HCT116 (cell line): ENCODE data around the gene OR6C1. TPM values are rescaled to one million over a fixed set of nuclear protein-coding genes. Genes with fewer than 3 reads are reported as not detected.
"Not testable (repeated sequence)": the region's sequence is repeated elsewhere in the genome, so short reads cannot be mapped to it uniquely, and the experiment has no call there.

Experiments
- ATAC-seq: fragments of 200-7000 bp; cut with Tn5 transposase; 2 replicates; pipeline ENCODE4 v1.9.1; 2020; ENCODE audit warnings: mild to moderate bottlenecking, moderate library complexity
- BruUV-seq: library from RNA; stranded (reverse); fragments of 400-500 nt; replicated peaks from 2 replicates; lab custom pipeline; 2021; lab: Mats Ljungman, UMichigan
- CTCF ChIA-PET: fragments of 300-600 bp; sonication (Branson Sonifier 250); formaldehyde crosslinking; loops from one replicate; lab custom pipeline; 2021; ENCODE audit warnings: antibody characterized with exemption; lab: Charles Lee
- POLR2A ChIA-PET: fragments of 300-600, 350-600 bp; sonication (Branson Sonifier 250); formaldehyde crosslinking; loops from one replicate; lab custom pipeline; 2021; ENCODE audit warnings: antibody characterized with exemption; lab: Charles Lee
- RAD21 ChIA-PET, 2 experiments: fragments of 300-600 bp; sonication (Branson Sonifier 250); formaldehyde crosslinking; loops; one replicate each; lab custom pipeline; 2023; ENCODE audit warnings: low total read pairs in 2 of 2; ENCODE audit not compliant: uncharacterized antibody in 2 of 2, unreplicated experiment in 2 of 2, low non-redundant PET in 1 of 2; lab: Charles Lee
- DNase-seq: peaks from one replicate; pipeline ENCODE4 v3.0.0-alpha.2; 2010; ENCODE audit warnings: low read depth, low spot score
- H2AFZ ChIP-seq: fragments of 200-600 bp; shearing (Covaris generic), sonication (generic); 2 replicates; pipeline ENCODE4 v1.6.1; 2017; ENCODE audit warnings: low read depth, mixed run types, mixed read lengths, antibody characterized with exemption, low read length; ENCODE audit not compliant: poor library complexity, severe bottlenecking
- H3K27ac ChIP-seq: 2 replicates; pipeline ENCODE4 v1.5.1; 2012; ENCODE audit warnings: low read depth, low read length
- H3K27me3 ChIP-seq: fragments of 200-600 bp; sonication (generic); 2 replicates; pipeline ENCODE4 v1.6.1; 2016; ENCODE audit warnings: mixed run types, low read length, mixed read lengths; ENCODE audit not compliant: insufficient read depth
- H3K36me3 ChIP-seq, 2 experiments: fragments of 200-500 bp in 1 of 2; fragments of 200-600 bp in 1 of 2; sonication (Bioruptor generic) in 1 of 2; sonication (generic) in 1 of 2; 2 replicates each; pipeline versions ENCODE4 v1.5.1 to v1.6.1; 2014 to 2016; ENCODE audit warnings: low read length in 2 of 2, inconsistent platforms in 1 of 2, mixed read lengths in 1 of 2, mixed run types in 1 of 2; ENCODE audit not compliant: insufficient read depth in 2 of 2, control insufficient read depth in 1 of 2
- H3K4me1 ChIP-seq, 2 experiments: fragments of 200-600 bp in 1 of 2; sonication (generic) in 1 of 2; 2 replicates each; pipeline versions ENCODE4 v1.5.1 to v1.6.1; 2012 to 2017; ENCODE audit warnings: low read length in 2 of 2, inconsistent platforms in 1 of 2, mild to moderate bottlenecking in 1 of 2, mixed read lengths in 1 of 2, mixed run types in 1 of 2, moderate library complexity in 1 of 2; ENCODE audit not compliant: insufficient read depth in 2 of 2, control insufficient read depth in 1 of 2
- H3K4me2 ChIP-seq: fragments of 200-600 bp; sonication (generic); 2 replicates; pipeline ENCODE4 v1.6.1; 2017; ENCODE audit warnings: mixed run types, low read length, mixed read lengths
- H3K4me3 ChIP-seq, 2 experiments: fragments of 200-600 bp in 1 of 2; sonication (generic) in 1 of 2; replicated peaks in 1 of 2; 2 replicates each; pipeline ENCODE4 v1.5.1; 2011 to 2016; ENCODE audit warnings: low read length in 2 of 2, control low read depth in 1 of 2, low read depth in 1 of 2, mild to moderate bottlenecking in 1 of 2, mixed read lengths in 1 of 2, mixed run types in 1 of 2
- H3K79me2 ChIP-seq: fragments of 200-600 bp; sonication (generic); 2 replicates; pipeline ENCODE4 v1.6.1; 2017; ENCODE audit warnings: mild to moderate bottlenecking, mixed run types, low read length, moderate library complexity, mixed read lengths; ENCODE audit not compliant: insufficient read depth
- H3K9ac ChIP-seq: fragments of 200-600 bp; sonication (generic); 2 replicates; pipeline ENCODE4 v1.6.1; 2016; ENCODE audit warnings: low read length, mixed read lengths
- H3K9me2 ChIP-seq: fragments of 200-600 bp; sonication (generic), shearing (Covaris generic); 2 replicates; pipeline ENCODE4 v1.6.1; 2017; ENCODE audit warnings: mixed run types, mild to moderate bottlenecking, moderate library complexity; ENCODE audit not compliant: insufficient read depth
- H3K9me3 ChIP-seq, 2 experiments: fragments of 200-500 bp in 1 of 2; fragments of 200-600 bp in 1 of 2; sonication (Bioruptor generic) in 1 of 2; sonication (generic) in 1 of 2; 2 replicates each; pipeline ENCODE4 v1.6.1; 2014 to 2017; ENCODE audit warnings: low read length in 2 of 2, mixed read lengths in 2 of 2, inconsistent platforms in 1 of 2, low read depth in 1 of 2, mild to moderate bottlenecking in 1 of 2, mixed run types in 1 of 2, moderate library complexity in 1 of 2; ENCODE audit not compliant: control insufficient read depth in 1 of 2, insufficient read depth in 1 of 2
- H4K20me1 ChIP-seq: fragments of 200-600 bp; sonication (generic), shearing (Covaris generic); 2 replicates; pipeline ENCODE4 v1.6.1; 2017; ENCODE audit warnings: mixed run types, mild to moderate bottlenecking, moderate library complexity; ENCODE audit not compliant: insufficient read depth
- CBX3 ChIP-seq: IDR thresholded peaks from 2 replicates; pipeline ENCODE4 v1.6.1; 2012; ENCODE audit warnings: low read depth
- CEBPB ChIP-seq: IDR thresholded peaks from 2 replicates; pipeline ENCODE4 v1.6.1; 2012; ENCODE audit warnings: low read depth
- ELF1 ChIP-seq: IDR thresholded peaks from 2 replicates; pipeline ENCODE4 v1.6.1; 2012; ENCODE audit warnings: low read depth, borderline replicate concordance
- EZH2 ChIP-seq: fragments of 200-600 bp; sonication (generic); IDR thresholded peaks from 2 replicates; pipeline ENCODE4 v1.6.1; 2017; ENCODE audit warnings: antibody characterized with exemption, mixed run types
- EZH2phosphoT487 ChIP-seq: fragments of 200-600 bp; IDR thresholded peaks from 2 replicates; pipeline ENCODE4 v1.6.1; 2018; ENCODE audit warnings: antibody characterized with exemption, borderline replicate concordance
- FOSL1 ChIP-seq: IDR thresholded peaks from 2 replicates; pipeline ENCODE4 v1.6.1; 2012; ENCODE audit warnings: low read depth
- JUND ChIP-seq: IDR thresholded peaks from 2 replicates; pipeline ENCODE4 v1.6.1; 2012
- MAX ChIP-seq: IDR thresholded peaks from 2 replicates; pipeline ENCODE4 v1.6.1; 2012
- POLR2A ChIP-seq: IDR thresholded peaks from 2 replicates; pipeline ENCODE4 v1.7.0; 2011; ENCODE audit warnings: borderline replicate concordance; ENCODE audit not compliant: insufficient read depth, insufficient read length; ENCODE audit errors: extremely low read depth
- POLR2AphosphoS5 ChIP-seq: IDR thresholded peaks from 2 replicates; pipeline ENCODE4 v1.6.1; 2011; ENCODE audit warnings: mild to moderate bottlenecking, low read depth, low read length, moderate library complexity
- RAD21 ChIP-seq: IDR thresholded peaks from 2 replicates; pipeline ENCODE4 v1.6.1; 2012; ENCODE audit warnings: low read depth, mild to moderate bottlenecking
- SP1 ChIP-seq: IDR thresholded peaks from 2 replicates; pipeline ENCODE4 v1.6.1; 2012; ENCODE audit warnings: low read depth
- SRF ChIP-seq: IDR thresholded peaks from 2 replicates; pipeline ENCODE4 v1.6.1; 2012; ENCODE audit warnings: low read depth
- TCF7L2 ChIP-seq: IDR thresholded peaks from 2 replicates; pipeline ENCODE4 v1.7.0; 2011; ENCODE audit warnings: borderline replicate concordance, inconsistent platforms; ENCODE audit not compliant: insufficient read depth, insufficient read length; ENCODE audit errors: extremely low read depth
- YY1 ChIP-seq: IDR thresholded peaks from 2 replicates; pipeline ENCODE4 v1.6.1; 2011; ENCODE audit warnings: low read length, low read depth, moderate library complexity, mild to moderate bottlenecking; ENCODE audit not compliant: insufficient replicate concordance; ENCODE audit errors: extremely low read depth
- ZNF274 ChIP-seq: fragments of 200-500 bp; sonication (Bioruptor generic); IDR thresholded peaks from 2 replicates; pipeline ENCODE4 v1.6.1; 2014; ENCODE audit warnings: mild to moderate bottlenecking, low read depth, low read length, inconsistent platforms
- intact Hi-C: fragments of 100-400 bp; cut with micrococcal nuclease; formaldehyde crosslinking; loops from 2 replicates; pipeline ENCODE4 v1.10.0; 2022
- total RNA-seq: library from RNA; stranded (reverse); gene quantifications from one replicate; pipeline ENCODE4 v1.2.1, GENCODE V29; 2021; ENCODE audit not compliant: unreplicated experiment
- TF ChIP-seq, protein P1 (sequence below): IDR thresholded peaks from 2 replicates; pipeline ENCODE4 v1.6.1; 2012
- TF ChIP-seq, protein P2 (sequence below): IDR thresholded peaks from 2 replicates; pipeline ENCODE4 v1.6.1; 2011; ENCODE audit warnings: mild to moderate bottlenecking, low read length, moderate library complexity; ENCODE audit not compliant: insufficient replicate concordance; ENCODE audit errors: extremely low read depth

The OR6C1 gene
- total RNA-seq, 1 experiment from 2014 or later: not detected

GRCh38 chr12:55336002-55336401 lies 21.9 kb downstream of the OR6C1 start:
- ChIA-PET CTCF (no interaction called here), RAD21 (no interaction called here)
- DNase-seq: no peak
- Histone ChIP-seq H3K27ac (no peak overlapping the region), H2AFZ (no peak overlapping the region), H4K20me1 (no peaks in the 10 kb centered on the region), H3K4me2 (no peak overlapping the region), H3K9ac (no peak overlapping the region), H3K4me1 (no peaks in the 10 kb centered on the region), H3K79me2 (no peaks in the 10 kb centered on the region), H3K9me3 (no peaks in the 10 kb centered on the region), H3K27me3 (peaks cover 25% of the 10 kb centered on the region)
- intact Hi-C loops: no loop called here
- no TSS peak for BruUV-seq
- ATAC-seq: no peak
- TF ChIP-seq MAX (no peak), POLR2A (no peak), SP1 (no peak), CEBPB (no peak), JUND (no peak), EZH2 (no peak), POLR2AphosphoS5 (no peak), ZNF274 (no peak), SRF (no peak), CBX3 (no peak), RAD21 (no peak), TCF7L2 (no peak), EZH2phosphoT487 (no peak), YY1 (no peak), ELF1 (no peak), FOSL1 (no peak)
- TF ChIP-seq, protein P1, sequence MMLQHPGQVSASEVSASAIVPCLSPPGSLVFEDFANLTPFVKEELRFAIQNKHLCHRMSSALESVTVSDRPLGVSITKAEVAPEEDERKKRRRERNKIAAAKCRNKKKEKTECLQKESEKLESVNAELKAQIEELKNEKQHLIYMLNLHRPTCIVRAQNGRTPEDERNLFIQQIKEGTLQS: no peak
- TF ChIP-seq, protein P2, sequence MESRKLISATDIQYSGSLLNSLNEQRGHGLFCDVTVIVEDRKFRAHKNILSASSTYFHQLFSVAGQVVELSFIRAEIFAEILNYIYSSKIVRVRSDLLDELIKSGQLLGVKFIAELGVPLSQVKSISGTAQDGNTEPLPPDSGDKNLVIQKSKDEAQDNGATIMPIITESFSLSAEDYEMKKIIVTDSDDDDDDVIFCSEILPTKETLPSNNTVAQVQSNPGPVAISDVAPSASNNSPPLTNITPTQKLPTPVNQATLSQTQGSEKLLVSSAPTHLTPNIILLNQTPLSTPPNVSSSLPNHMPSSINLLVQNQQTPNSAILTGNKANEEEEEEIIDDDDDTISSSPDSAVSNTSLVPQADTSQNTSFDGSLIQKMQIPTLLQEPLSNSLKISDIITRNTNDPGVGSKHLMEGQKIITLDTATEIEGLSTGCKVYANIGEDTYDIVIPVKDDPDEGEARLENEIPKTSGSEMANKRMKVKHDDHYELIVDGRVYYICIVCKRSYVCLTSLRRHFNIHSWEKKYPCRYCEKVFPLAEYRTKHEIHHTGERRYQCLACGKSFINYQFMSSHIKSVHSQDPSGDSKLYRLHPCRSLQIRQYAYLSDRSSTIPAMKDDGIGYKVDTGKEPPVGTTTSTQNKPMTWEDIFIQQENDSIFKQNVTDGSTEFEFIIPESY: no peak
- TF ChIP-seq, all 23 proteins: peak for 0
- Histone ChIP-seq H3K4me3 (no peak overlapping the region), H3K36me3 (no peaks in the 10 kb centered on the region), H3K9me2 (no peaks in the 10 kb centered on the region)
- POLR2A ChIA-PET: no interaction called here

GRCh38 chr12:55355338-55355737 lies 41.2 kb downstream of the OR6C1 start:
- DNase-seq, ATAC-seq, intact Hi-C loops, H3K9ac ChIP-seq, BruUV-seq, H3K9me2 ChIP-seq, H4K20me1 ChIP-seq, CTCF ChIA-PET, H3K4me1 ChIP-seq, RAD21 ChIA-PET, POLR2A ChIA-PET, H2AFZ ChIP-seq, H3K9me3 ChIP-seq, H3K4me3 ChIP-seq, H3K4me2 ChIP-seq, H3K36me3 ChIP-seq, H3K27me3 ChIP-seq, H3K27ac ChIP-seq, H3K79me2 ChIP-seq: not testable (repeated sequence)
